Activated CD4-positive, alpha-beta T cell treated with anti-CD3 and anti-CD28 coated beads for 4 hours (primary cell): Measurements from ENCODE around the gene CNNM2.

Experiments
- DNase-seq, 2 donors: peaks; one replicate each; pipeline ENCODE4 v3.0.0-alpha.2; 2020

CNNM2 gene

DNA sequence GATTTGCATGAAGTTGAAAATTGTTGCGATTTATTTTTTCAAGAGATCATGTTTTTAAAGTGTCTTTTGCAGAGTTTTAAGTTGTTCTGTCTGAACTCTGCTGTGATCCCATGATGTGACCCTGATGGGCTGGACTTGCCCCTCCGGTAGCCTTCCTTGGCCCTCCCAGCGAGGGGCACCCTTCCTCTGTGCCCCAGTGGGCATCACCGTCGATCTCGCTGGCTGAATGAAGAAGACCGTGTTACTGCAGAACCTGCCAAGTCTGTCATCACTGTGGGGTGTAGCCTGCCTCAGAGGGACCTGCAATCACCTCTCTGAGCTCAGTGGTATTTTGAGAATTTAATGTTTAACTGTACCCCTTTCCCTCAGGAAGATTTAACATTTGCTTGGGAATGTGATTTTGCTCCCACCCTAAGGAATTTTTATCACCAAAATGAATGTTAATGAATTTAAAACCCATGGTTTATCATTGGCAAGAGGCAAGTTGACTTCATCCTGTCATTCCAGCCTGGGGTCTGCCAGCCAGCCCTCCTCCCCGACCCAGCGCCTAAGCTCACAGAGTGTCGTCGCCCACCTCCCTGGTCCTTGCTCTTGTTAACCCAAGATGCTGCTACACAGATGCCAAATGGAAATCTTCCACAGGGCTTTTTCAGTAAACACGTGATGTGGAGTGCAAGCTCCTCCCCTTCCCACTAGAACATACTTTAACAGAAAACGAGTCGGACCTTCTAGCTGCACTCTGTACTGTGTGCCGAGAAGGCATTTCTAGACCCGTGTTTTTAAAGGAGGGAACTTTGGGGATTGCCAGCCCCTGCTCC lies 159.6 kb downstream of the CNNM2 start:
- no peak for DNase-seq

DNA sequence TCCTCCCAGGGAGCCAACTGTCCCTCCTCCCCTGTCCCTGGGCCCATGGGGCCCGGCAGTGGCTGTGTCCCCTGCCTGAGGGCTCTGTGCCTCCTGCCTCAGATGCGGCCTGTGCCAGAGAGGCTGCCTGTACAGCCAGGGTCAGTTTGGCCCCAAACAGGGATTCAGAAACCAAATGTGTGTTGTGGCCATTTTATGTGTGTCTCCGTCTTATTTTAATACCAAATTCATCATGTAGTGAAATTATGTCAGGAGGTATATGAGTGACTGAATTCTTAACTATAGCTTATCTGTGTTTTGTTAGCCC lies 160.2 kb downstream of the CNNM2 start:
- no peak for DNase-seq

DNA sequence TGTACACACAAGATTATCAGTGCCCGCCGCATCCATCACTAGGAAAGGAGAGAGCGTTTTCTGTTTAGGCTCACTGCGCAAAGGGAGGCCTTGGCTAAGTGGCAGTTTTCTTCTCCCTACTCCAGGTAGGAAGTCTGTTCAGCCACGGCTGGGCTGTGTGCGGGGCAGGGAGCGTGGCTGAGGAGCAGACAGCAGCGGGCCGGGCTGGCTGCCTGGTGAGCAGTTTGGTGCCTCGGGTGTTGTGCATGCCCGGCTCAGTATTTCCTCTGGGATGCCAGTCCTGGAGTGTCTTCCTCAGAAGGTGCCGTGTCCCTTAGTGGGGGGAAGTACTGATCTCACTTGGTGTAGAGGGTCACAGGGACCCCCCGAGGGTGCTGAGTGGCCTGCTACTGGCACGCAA lies 160.6 kb downstream of the CNNM2 start:
- no peak for DNase-seq

DNA sequence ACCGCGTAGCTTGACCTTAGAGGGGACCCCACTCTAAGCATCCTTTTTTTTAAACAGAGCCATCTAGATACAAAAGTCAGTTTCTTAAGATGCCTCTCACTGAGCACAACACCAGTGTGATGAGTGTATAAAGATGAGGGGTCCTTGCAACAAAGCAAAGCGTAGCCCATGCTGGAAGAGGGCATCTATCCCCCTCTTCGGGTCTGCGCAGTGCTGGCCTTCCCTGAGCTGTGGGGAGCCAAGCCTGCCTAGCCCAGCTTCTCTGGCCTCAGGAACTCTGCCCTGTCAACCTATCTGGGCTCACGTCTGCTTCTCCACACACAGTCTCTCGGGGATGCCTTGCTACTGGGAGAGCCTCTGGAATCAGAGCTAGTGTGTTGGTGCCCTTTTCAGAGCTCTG lies 161.0 kb downstream of the CNNM2 start:
- DNase-seq, result no peak

DNA sequence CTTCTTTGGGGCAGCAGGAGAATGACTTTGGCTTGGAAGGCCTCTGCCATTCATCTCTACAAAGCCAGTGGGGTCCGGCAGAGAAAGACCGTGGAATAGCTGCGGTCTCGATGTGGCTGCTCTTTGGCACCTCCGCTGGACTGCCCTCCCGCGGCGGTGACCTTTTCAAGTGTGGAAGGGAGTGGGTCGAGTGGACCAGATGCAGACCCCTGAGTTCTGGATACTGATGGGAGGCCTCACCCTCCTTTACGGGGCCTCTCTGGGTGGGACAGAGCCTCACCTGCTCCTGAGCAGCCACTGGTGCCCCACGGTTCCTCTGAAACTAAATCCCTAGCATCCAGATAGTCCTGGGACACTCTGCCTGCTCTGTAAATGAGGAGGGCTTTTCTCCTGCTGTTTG lies 161.9 kb downstream of the CNNM2 start:
- DNase-seq, result no peak

DNA sequence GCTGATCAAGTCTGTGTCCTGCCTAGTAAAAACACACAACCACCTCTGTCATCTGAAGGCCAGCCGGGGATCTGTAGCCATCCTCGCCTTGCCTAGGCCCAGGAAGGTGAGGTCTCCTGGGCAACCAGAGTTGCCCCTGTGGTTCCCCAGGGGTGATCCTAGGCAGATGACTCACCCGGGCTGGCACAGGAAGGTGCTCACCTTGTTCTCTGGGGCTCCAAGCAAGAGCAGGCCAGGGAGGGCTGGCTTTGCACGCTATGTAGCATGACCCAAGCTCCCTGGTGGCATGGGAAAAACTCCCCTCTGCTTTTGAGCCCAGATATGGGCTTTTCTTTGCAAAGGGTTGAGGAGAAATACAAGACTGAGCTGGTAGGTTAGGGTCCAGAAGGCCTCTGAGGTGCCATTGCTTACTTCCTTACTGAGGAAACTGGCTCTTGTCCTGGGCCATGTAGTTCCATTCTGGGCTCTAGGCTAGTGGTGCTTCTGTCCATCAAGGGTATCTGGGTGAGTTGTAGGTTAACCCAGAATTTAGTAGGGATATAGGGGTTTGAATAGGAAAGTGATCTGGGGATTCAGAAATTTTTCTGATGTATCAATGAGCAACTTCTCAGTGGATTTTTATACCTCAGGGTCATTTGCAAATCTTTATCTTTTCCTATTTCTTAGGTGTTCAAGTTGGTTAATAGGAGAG lies 162.9 kb downstream of the CNNM2 start:
- DNase-seq, result no peak

DNA sequence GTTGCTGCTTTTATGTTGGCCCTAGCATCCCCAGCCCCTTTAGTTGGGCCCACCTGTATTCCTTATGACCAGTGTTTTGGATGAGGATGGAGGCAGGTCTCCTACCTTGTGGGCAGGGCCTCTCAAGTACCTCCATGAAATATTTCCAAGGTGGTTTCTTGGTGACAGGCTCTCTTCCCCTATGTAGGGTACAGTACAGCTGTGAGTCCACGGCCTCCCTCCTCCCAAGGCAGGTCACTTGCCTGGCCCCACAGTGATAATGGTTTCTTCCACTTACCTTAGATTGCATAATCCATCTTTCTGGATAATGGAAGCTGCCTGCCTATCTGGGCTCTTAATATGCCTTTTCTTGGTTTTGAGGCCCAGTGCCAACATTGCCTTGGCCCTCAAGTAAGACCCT lies 164.6 kb downstream of the CNNM2 start:
- DNase-seq, result no peak

DNA sequence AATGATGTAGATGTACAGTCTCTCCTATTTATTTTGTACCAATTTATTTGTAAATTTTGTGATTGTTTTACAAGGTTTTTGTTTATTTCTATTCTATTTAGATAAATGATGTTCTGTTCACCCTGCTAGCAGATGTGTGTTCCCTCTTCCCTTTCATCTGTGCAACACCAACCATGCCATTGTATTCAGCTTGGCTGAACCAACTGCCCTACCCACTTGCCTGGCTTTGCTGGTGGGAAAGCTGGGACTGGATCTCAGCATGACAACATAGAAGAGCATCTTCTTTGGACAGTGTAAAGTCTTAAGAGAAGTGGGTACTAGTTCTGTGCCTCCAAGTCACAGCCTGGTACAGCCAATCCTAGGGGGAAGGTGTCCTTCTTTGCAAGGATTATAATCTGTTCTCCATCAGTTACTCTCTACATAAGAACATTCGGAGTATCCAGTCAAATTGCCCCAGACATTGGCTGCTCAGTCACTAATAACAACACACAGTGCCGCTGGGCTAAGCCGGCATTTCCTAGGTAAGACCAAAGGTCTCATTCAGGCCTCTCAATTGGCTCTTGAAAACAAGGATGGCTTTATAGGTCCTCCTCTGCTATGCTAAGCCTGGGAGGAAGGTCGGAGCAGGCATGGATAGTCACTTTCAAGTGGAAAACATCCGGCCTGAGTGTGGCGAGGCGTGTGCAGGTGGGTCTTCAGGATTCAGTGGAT lies 165.3 kb downstream of the CNNM2 start:
- DNase-seq, result no peak

DNA sequence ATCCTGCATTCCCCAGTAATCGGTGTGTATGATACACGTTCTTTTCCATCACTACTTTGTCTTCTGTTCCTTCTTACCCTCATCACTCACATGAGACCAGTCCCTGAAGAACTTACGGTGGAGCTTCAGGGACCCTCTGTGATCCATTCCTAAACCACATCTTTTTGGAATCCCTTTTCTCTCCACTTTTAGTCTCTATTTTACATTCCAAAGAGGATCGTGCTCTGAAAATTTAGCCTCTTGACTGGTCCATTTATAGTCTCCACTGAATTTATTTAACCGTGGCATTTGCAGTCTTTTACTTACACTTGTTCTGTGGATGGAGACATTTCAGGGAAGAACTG lies 165.9 kb downstream of the CNNM2 start:
- DNase-seq, result no peak

DNA sequence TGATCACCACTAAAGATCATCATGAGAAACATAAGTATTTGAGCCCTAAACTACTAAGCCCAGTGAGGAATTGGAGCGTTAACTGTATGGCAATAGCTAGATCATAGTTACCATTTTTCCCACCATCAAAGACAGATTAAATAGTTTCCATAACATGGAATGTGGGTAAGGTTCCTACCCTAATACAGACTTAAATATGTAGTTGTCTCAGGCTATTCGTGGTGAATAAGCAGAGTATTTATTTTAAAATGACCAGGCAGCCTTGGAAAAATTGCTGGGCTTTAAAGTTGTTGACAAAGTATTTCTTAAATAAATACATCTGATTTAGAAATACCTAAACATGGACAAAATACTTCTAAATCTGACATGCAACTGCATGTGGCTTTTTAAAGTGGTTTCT lies 168.2 kb downstream of the CNNM2 start:
- DNase-seq, result no peak

DNA sequence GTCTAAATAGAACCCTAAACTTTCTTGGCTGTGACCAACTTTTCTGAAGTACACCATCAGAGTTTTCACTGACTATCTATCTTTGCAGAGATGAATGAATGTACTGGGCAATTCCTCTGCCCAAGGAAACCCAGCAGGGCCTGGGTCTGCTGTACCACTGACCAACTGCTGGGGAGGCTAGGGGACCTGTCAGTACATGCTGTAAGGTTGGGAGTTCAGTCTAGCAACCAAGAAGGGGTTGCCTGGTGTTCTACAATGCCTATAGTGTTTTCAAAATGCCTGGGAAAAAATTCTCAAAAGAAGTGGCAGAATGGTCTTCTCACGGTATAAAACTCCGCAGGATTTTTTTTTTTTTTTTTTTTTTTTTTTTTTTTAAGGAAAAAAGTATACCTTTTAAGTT lies 168.7 kb downstream of the CNNM2 start:
- DNase-seq, result no peak

DNA sequence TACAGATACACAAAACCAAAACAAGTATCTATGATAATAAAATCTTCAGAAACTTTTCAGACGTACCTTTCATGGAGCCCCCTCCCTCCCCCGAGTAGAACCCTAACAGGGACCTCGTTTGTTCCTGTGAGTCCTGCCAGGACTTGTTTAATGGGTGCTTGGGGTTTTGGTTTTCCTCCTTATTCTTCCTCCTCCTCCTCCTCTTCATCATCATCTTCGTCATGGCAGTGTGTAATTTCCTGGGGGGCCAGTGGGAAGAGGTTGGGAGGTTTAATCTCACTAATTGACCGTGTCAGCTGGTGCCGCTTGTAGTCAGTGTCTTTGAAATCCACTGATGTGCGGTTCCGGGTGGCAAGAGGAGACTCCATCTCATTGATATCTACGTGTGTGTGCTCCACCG lies 171.4 kb downstream of the CNNM2 start:
- DNase-seq, result no peak

DNA sequence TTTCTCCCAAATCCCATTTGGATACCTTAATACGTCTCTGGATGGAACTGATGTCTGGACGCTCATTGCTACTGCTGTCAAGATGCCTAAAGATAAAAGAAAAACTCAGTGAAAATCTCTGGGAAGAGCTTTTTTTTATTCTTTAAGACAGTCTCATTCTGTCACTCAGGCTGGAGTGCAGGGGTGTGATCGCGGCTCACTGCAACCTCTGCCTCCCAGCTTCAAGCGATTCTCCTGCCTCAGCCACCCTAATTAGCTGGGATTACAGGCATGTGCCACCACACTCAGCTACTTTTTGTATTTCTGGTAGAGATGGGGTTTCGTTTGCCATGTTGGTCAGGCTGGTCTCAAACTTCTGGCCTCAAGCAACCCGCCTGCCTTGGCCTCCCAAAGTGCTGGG lies 172.8 kb downstream of the CNNM2 start:
- DNase-seq, result no peak

DNA sequence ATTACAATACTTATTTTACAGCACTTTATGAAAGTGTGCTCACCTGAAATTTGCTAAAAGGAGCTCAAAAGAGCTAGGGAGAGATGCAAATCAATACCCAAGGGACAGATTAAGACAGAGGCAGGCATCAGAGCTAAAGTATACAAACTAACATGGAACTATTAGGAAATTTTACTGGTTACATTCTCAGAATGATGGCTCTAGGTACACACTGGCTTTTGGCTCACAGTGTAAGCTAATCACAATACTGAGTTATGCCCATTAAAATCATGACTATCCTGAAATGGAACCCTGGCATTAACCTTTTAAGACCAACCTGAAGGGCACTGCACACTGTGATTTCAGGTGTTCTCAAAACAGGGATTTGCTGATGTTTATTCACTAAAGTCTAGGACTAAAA lies 176.9 kb downstream of the CNNM2 start:
- DNase-seq, result no peak

DNA sequence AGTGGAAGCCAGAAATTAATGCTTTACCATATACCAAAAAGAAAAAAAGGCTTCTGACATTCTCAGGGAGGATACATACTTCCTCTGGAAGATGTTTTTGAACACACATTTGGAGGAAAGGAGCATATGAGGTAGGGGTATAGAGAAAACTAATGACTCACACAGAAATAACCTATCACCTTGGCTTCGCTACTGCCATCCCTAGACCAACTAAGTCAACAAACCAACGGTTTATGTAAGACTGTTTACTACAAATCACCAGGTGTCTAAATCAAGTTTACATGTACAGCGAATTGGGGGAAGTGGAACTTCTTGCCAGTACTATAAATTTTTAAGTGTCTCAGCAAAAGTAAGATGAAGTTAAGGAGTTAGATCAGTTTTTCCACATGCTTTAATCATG lies 178.0 kb downstream of the CNNM2 start:
- no peak for DNase-seq

DNA sequence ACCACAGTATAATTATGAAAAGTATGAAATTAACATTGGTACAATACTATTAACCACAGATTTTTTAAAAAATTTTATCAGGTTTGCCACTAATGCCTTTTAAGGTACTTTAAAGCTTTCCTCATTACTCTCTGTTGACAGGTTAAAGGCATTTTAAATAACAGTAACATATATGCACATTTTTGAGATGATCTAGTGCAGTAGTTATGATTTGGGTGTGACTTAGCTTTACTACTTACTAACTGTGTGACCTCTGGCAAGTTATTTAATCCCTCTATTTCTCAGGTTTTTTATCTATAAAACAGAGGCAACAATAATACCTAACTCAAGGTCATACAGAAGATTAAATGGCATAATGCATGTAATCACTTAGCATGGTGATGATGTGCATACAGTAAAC lies 180.1 kb downstream of the CNNM2 start:
- no peak for DNase-seq

DNA sequence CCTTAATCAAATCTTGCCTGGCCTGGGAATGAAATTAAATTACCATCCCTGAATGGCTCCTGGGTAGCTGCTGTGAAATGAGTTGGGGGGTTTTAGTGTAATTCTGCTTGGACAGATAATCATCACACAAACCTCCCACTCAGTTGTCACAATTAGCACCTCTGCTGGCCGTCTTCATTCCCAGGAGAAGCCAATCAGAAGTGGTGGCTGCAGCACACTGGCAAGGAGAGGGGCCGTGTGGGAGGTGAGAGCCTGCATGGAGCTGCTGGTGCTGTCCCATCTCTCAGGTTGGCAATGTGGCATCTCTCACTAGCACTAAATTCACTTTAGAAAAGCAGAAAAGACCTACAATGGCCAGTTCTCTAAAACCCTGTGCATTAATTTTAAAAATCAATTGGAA lies 182.5 kb downstream of the CNNM2 start:
- DNase-seq, result no peak

DNA sequence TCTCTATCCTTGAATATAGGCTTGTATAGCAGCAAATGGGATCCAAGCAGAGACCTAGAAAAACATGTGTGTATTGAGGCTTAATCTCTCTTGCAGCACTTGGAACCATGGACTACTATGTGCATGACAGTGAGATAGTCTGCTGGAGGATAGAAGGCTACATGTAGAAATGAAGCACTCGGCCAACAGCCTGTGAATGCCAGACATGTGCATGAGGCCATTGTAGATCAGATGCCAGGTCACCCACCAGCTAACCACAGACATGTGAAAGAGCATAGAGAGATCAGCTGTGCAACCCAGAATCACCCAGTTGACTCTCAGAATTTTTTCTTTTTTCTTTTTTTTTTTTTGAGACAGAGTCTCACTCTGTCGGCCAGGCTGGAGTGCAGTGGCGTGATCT lies 184.1 kb downstream of the CNNM2 start:
- DNase-seq, result no peak

DNA sequence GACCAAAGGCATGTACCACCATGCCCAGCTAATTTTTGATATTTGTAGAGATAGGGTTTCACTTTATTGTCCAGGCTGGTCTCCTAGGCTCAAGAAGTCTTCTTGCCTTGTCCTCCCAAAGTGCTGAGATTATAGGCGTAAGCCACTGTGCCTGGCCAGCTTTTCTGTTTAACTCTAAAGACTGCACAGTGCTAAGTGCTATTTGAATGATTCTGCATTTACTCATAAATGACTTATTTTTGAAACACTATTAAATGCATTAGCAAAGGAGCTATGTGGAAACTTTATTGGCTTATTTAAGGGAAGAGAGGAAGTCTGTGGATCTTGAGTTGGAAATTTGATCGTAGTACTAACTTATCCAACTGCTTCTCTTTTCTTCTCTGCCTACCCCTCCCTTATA lies 185.9 kb downstream of the CNNM2 start:
- DNase-seq, result no peak

DNA sequence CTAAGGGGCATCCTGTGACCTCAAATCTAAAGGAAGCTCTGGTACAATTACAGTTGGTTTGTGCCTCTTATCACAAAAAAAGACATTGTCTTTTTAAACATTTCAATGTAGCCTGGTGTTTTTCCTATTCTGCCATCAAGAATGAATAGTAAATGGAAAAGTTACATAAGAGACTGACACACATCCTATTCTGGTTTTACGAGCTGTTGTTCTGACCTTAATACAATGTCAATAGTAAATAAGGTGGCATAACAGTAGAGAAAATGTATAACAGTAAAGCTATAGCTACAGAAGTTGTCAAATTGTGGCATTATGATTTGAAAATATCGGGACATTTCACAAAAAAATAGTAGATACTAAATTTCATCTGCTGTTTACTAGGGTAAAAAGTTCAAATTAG lies 186.6 kb downstream of the CNNM2 start:
- no peak for DNase-seq

DNA sequence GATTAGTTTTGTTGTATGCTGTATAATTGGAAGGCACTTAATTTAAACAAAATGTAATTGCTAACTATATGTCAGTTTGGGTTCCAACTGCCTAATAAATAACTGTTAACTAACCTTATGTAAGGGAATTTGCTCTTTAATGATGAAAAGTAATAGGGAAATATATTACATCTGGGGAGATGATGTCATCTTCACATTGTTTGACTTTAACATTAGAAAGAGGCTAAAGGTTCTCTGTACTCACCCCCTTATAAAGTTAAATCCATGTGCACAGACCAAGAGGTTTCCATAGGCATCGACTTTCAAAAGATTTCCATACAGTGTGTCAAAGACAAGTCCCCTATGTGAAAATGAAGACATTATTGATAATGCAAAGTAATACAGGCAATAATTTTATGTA lies 187.4 kb downstream of the CNNM2 start:
- DNase-seq, result no peak

DNA sequence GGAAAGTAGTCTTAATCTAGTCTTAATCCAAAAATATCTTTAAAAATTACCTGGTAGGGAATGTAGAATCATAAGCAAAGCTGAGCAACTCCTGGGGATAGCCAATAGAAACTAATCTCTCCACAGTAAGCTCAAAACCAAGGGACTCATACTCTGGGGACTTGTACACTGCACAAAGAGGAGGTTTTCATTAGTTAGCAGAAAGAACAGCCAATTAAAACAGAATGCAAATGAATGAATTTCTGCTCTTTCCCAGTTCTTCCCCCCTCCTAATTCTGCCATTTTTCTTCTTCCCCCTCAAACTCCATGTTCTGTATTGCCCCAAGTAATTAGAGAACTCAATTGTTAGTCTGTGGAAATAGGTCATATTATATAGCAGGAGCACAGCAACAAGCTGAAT lies 188.4 kb downstream of the CNNM2 start:
- no peak for DNase-seq

DNA sequence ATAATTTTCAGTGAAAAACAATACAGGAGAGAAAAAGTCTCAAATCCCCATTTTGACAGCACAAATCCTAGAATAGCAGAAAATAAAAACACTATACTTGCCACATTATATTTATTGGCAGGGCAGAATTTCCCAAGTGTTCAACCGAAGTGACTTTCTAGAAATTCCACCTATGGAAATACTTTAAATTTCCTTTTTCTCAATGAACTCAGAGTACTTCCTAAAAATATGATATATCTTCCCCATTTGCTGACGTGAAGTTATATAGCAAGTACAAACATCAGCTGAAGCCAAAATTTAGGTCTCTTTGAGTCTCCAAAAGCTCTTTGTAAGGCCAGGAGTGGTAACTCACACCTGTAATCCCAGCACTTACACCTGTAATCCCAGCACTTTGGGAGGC lies 191.7 kb downstream of the CNNM2 start:
- no peak for DNase-seq

DNA sequence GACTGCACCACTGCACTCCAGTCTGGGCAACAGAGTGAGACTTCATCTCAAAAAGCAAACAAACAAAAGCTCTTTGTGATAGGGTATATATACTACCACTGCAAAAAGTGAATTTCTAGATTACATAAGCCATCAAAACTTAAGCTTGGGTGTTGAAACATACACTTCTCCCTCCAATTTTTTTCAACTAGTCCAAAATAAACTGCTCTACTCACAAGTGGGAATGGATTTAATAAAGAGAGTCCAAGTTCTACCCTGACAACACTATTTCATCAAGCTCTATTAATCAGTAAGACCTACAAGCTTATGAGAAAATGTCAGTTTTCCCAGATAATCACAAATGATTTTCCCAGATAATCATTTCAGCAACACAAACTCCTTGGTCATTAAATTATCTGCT lies 192.3 kb downstream of the CNNM2 start:
- no peak for DNase-seq
